ENCODE measurements around the gene DUOX2.
"Not testable (repeated sequence)": the region's sequence is repeated elsewhere in the genome, so short reads cannot be mapped to it uniquely, and the experiment has no call there.

The DUOX2 gene

DNA sequence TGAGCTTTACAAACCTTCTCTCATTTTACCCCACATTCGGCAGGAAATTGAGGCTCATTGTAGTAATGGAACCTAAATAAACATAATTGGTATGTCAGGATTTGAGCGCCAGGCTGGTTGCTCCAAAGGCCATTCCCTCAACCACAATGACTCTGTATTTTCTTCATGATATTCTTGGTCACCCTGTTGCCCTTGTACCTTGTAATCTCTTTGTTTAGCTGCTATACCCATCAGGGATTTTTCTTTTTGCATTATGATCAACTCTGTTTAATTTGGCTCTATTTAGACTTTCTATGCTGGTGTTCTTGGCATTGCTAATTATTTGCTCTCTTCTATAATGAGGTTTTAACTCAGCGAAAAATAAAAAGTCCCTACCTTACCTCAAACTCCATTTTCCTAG, 29.8 kb downstream of the DUOX2 start:
- TF ChIP-seq, protein P1, sequence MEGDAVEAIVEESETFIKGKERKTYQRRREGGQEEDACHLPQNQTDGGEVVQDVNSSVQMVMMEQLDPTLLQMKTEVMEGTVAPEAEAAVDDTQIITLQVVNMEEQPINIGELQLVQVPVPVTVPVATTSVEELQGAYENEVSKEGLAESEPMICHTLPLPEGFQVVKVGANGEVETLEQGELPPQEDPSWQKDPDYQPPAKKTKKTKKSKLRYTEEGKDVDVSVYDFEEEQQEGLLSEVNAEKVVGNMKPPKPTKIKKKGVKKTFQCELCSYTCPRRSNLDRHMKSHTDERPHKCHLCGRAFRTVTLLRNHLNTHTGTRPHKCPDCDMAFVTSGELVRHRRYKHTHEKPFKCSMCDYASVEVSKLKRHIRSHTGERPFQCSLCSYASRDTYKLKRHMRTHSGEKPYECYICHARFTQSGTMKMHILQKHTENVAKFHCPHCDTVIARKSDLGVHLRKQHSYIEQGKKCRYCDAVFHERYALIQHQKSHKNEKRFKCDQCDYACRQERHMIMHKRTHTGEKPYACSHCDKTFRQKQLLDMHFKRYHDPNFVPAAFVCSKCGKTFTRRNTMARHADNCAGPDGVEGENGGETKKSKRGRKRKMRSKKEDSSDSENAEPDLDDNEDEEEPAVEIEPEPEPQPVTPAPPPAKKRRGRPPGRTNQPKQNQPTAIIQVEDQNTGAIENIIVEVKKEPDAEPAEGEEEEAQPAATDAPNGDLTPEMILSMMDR (IDR thresholded peaks at IDR 0.05; ENCODE audit: low read length), result no peak
- TF ChIP-seq EZH2 (IDR thresholded peaks at IDR 0.05; ENCODE audit: borderline replicate concordance, low read length), result no peak
- no peaks in the 10 kb centered on the region for H3K79me2 ChIP-seq (ENCODE audit: insufficient read depth, low read length)
- H3K9me3 ChIP-seq (ENCODE audit: low read length), result no peaks in the 10 kb centered on the region
- H3K27ac ChIP-seq (ENCODE audit: low read depth, low read length, poor library complexity, severe bottlenecking), result no peak overlapping the region
- H3F3A ChIP-seq (ENCODE audit: insufficient read depth, low read length), result no peaks in the 10 kb centered on the region
- no peak overlapping the region for H3K4me3 ChIP-seq (ENCODE audit: low read depth, low read length, poor library complexity, severe bottlenecking)
- no peak overlapping the region for H2AFZ ChIP-seq (ENCODE audit: low read length)
- H4K20me1 ChIP-seq (ENCODE audit: insufficient read depth, low read length), result no peaks in the 10 kb centered on the region
- H3K4me2 ChIP-seq (ENCODE audit: low read length), result no peak overlapping the region
- H3K9ac ChIP-seq (ENCODE audit: low read length), result no peak overlapping the region
- H3K9me2 ChIP-seq (ENCODE audit: low read depth, low read length), result no peaks in the 10 kb centered on the region
- H3K27me3 ChIP-seq (ENCODE audit: insufficient read depth, low read length), result no peaks in the 10 kb centered on the region
- H3K4me1 ChIP-seq (ENCODE audit: insufficient read depth, low read length, severe bottlenecking), result no peaks in the 10 kb centered on the region
- H3K36me3 ChIP-seq (ENCODE audit: insufficient read depth, low read length), result no peaks in the 10 kb centered on the region

DNA sequence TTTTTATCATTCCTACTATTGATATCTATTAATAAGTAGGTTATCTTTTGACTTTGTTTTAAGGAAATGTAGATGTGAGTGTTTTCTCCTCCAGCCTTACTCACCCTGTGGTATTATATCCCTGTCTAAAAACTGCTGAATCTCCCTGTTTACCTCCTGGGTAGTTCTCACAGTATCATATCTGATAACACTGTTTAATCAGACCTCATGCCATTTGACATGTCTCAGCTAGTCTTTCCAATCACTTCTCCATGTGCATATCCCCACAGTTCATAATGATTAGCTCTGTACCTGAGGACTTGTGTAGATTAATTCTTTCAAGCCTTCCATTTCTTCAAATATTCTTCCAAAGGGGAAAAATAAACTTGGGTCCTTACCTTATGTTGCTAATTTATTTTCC, 30.7 kb downstream of the DUOX2 start:
- Histone ChIP-seq H3K27me3 (ENCODE audit: insufficient read depth, low read length) (no peaks in the 10 kb centered on the region), H3F3A (ENCODE audit: insufficient read depth, low read length) (no peaks in the 10 kb centered on the region), H4K20me1 (ENCODE audit: insufficient read depth, low read length) (no peaks in the 10 kb centered on the region), H3K79me2 (ENCODE audit: insufficient read depth, low read length) (no peaks in the 10 kb centered on the region), H3K4me2 (ENCODE audit: low read length) (no peak overlapping the region), H3K4me3 (ENCODE audit: low read depth, low read length, poor library complexity, severe bottlenecking) (no peak overlapping the region), H2AFZ (ENCODE audit: low read length) (no peak overlapping the region), H3K27ac (ENCODE audit: low read depth, low read length, poor library complexity, severe bottlenecking) (no peak overlapping the region), H3K9ac (ENCODE audit: low read length) (no peak overlapping the region), H3K4me1 (ENCODE audit: insufficient read depth, low read length, severe bottlenecking) (no peaks in the 10 kb centered on the region), H3K9me2 (ENCODE audit: low read depth, low read length) (no peaks in the 10 kb centered on the region), H3K36me3 (ENCODE audit: insufficient read depth, low read length) (no peaks in the 10 kb centered on the region), H3K9me3 (ENCODE audit: low read length) (no peaks in the 10 kb centered on the region)
- TF ChIP-seq, protein P1 (IDR thresholded peaks at IDR 0.05; ENCODE audit: low read length), result no peak
- no peak for TF ChIP-seq EZH2 (IDR thresholded peaks at IDR 0.05; ENCODE audit: borderline replicate concordance, low read length)

- H3K27ac ChIP-seq (ENCODE audit: low read depth, low read length, poor library complexity, severe bottlenecking); H3K36me3 ChIP-seq (ENCODE audit: insufficient read depth, low read length); H3K27me3 ChIP-seq (ENCODE audit: insufficient read depth, low read length); H3K4me3 ChIP-seq (ENCODE audit: low read depth, low read length, poor library complexity, severe bottlenecking); H3K9me3 ChIP-seq (ENCODE audit: low read length); H3K4me1 ChIP-seq (ENCODE audit: insufficient read depth, low read length, severe bottlenecking); H3K79me2 ChIP-seq (ENCODE audit: insufficient read depth, low read length); H3K4me2 ChIP-seq (ENCODE audit: low read length); H4K20me1 ChIP-seq (ENCODE audit: insufficient read depth, low read length); H3K9me2 ChIP-seq (ENCODE audit: low read depth, low read length); H3K9ac ChIP-seq (ENCODE audit: low read length); H2AFZ ChIP-seq (ENCODE audit: low read length); H3F3A ChIP-seq (ENCODE audit: insufficient read depth, low read length): not testable (repeated sequence)
Observed at GRCh38 chr15:45082412-45082811, 31.6 kb downstream of the DUOX2 start.

- H3K36me3 ChIP-seq (ENCODE audit: insufficient read depth, low read length); H3K9me3 ChIP-seq (ENCODE audit: low read length); H3K9me2 ChIP-seq (ENCODE audit: low read depth, low read length); H3K4me2 ChIP-seq (ENCODE audit: low read length); H3K79me2 ChIP-seq (ENCODE audit: insufficient read depth, low read length); H3K4me1 ChIP-seq (ENCODE audit: insufficient read depth, low read length, severe bottlenecking); H3K9ac ChIP-seq (ENCODE audit: low read length); H2AFZ ChIP-seq (ENCODE audit: low read length); H3F3A ChIP-seq (ENCODE audit: insufficient read depth, low read length); H3K27ac ChIP-seq (ENCODE audit: low read depth, low read length, poor library complexity, severe bottlenecking); H3K27me3 ChIP-seq (ENCODE audit: insufficient read depth, low read length); H3K4me3 ChIP-seq (ENCODE audit: low read depth, low read length, poor library complexity, severe bottlenecking); H4K20me1 ChIP-seq (ENCODE audit: insufficient read depth, low read length): not testable (repeated sequence)
Observed at GRCh38 chr15:45080593-45080992, 33.4 kb downstream of the DUOX2 start.

DNA sequence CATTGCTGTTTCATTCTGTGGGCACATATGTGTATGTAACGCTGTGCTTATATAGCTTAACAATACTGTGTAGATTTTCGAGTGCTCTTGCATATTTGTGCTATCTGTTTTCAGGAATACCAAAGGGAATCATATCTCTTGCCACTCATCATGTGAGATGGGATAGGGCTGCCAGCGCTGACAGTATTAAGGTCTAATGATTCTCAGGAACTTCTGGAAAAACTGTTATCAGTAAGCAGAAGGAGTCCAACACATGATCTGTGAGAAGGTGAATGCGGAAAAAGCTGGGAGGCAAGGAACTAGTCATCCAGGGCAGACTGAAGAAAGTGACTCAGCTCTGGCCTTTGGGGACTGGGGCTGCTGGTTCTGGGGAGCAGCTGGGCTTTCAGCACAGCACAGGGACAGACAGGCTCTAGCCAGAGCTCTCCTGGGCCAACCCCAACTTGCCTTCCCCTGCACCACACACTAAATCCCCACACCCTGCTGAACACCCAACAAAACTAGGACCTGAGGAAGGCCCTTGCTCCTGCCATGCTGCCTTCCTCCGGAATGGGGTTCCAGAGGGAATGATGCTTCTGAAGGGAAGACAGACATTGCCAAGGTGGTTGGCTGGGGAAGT, 34.2 kb downstream of the DUOX2 start:
- H3K79me2 ChIP-seq (ENCODE audit: insufficient read depth, low read length); H3F3A ChIP-seq (ENCODE audit: insufficient read depth, low read length); H3K27me3 ChIP-seq (ENCODE audit: insufficient read depth, low read length); H3K9ac ChIP-seq (ENCODE audit: low read length); H3K4me3 ChIP-seq (ENCODE audit: low read depth, low read length, poor library complexity, severe bottlenecking); H3K9me2 ChIP-seq (ENCODE audit: low read depth, low read length); H4K20me1 ChIP-seq (ENCODE audit: insufficient read depth, low read length); H2AFZ ChIP-seq (ENCODE audit: low read length); H3K4me1 ChIP-seq (ENCODE audit: insufficient read depth, low read length, severe bottlenecking); H3K36me3 ChIP-seq (ENCODE audit: insufficient read depth, low read length); H3K4me2 ChIP-seq (ENCODE audit: low read length); H3K9me3 ChIP-seq (ENCODE audit: low read length); H3K27ac ChIP-seq (ENCODE audit: low read depth, low read length, poor library complexity, severe bottlenecking): not testable (repeated sequence)

DNA sequence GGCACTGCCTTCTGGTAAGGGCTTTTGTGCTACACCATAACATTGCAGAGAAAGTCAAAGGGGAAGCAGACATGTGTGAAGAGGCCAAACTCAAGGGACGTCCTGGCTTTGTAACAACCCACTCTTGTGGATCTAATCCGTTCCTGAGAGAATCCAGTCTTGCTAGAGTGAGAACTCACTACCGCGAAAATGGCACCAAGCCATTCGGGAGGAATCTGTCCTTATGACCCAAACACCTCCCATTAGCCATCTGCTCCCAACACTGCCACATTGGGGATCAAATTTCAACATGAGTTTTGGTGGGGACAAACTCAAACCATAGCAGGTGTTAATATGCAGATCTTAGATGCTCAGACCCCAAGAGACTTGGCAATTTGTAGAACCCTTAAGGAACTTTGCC, 34.8 kb downstream of the DUOX2 start:
- H4K20me1 ChIP-seq (ENCODE audit: insufficient read depth, low read length); H3K79me2 ChIP-seq (ENCODE audit: insufficient read depth, low read length); H3K9ac ChIP-seq (ENCODE audit: low read length); H3K4me1 ChIP-seq (ENCODE audit: insufficient read depth, low read length, severe bottlenecking); H3F3A ChIP-seq (ENCODE audit: insufficient read depth, low read length); H3K27ac ChIP-seq (ENCODE audit: low read depth, low read length, poor library complexity, severe bottlenecking); H2AFZ ChIP-seq (ENCODE audit: low read length); H3K9me3 ChIP-seq (ENCODE audit: low read length); H3K4me3 ChIP-seq (ENCODE audit: low read depth, low read length, poor library complexity, severe bottlenecking); H3K4me2 ChIP-seq (ENCODE audit: low read length); H3K27me3 ChIP-seq (ENCODE audit: insufficient read depth, low read length); H3K36me3 ChIP-seq (ENCODE audit: insufficient read depth, low read length); H3K9me2 ChIP-seq (ENCODE audit: low read depth, low read length): not testable (repeated sequence)

Measured in OCI-LY1 (cell line).